HG02870 (cell line): ENCODE measurements around the gene MBNL3.
A peak's percentile ranks its signal among the peaks of the same experiment; 100 is the strongest.

Source experiments
- ATAC-seq: cut with Tn5 transposase; IDR thresholded peaks from one replicate; pipeline ENCODE4 v1.9.1; 2021; ENCODE audit warnings: mild to moderate bottlenecking, moderate library complexity; ENCODE audit not compliant: unreplicated experiment

MBNL3 gene

GRCh38 chrX:132425744-132426318, 63.0 kb downstream of the MBNL3 start:
- no peak for ATAC-seq

GRCh38 chrX:132423323-132423722, 65.5 kb downstream of the MBNL3 start:
- ATAC-seq: no peak

- no peak for ATAC-seq
Measured at GRCh38 chrX:132415012-132415411, 73.8 kb downstream of the MBNL3 start.

GRCh38 chrX:132414404-132414803, 74.4 kb downstream of the MBNL3 start:
- no peak for ATAC-seq

- no peak for ATAC-seq
Measured at GRCh38 chrX:132413459-132413858, 75.4 kb downstream of the MBNL3 start.

- ATAC-seq: no peak
Measured at GRCh38 chrX:132412208-132412607, 76.6 kb downstream of the MBNL3 start.

- ATAC-seq: no peak
Measured at GRCh38 chrX:132411310-132411977, 77.4 kb downstream of the MBNL3 start.

- ATAC-seq: peak; percentile 79
Measured at GRCh38 chrX:132409780-132410556, 78.9 kb downstream of the MBNL3 start.

- ATAC-seq: no peak
Measured at GRCh38 chrX:132407691-132408090, 81.1 kb downstream of the MBNL3 start.

- ATAC-seq: no peak
Measured at GRCh38 chrX:132406106-132406505, 82.7 kb downstream of the MBNL3 start.

GRCh38 chrX:132404266-132404665, 84.6 kb downstream of the MBNL3 start:
- no peak for ATAC-seq

- ATAC-seq: no peak
Measured at GRCh38 chrX:132401935-132402334, 86.9 kb downstream of the MBNL3 start.

GRCh38 chrX:132400706-132401105, 88.1 kb downstream of the MBNL3 start:
- ATAC-seq: no peak

GRCh38 chrX:132395645-132396044, 93.2 kb downstream of the MBNL3 start:
- no peak for ATAC-seq

- no peak for ATAC-seq
Measured at GRCh38 chrX:132395026-132395425, 93.8 kb downstream of the MBNL3 start.

- ATAC-seq: no peak
Measured at GRCh38 chrX:132394591-132394990, 94.2 kb downstream of the MBNL3 start.

GRCh38 chrX:132393992-132394391, 94.8 kb downstream of the MBNL3 start:
- ATAC-seq: no peak

- no peak for ATAC-seq
Measured at GRCh38 chrX:132393485-132393884, 95.4 kb downstream of the MBNL3 start.

- no peak for ATAC-seq
Measured at GRCh38 chrX:132393085-132393484, 95.8 kb downstream of the MBNL3 start.

GRCh38 chrX:132390792-132391191, 98.0 kb downstream of the MBNL3 start:
- ATAC-seq: no peak

- no peak for ATAC-seq
Measured at GRCh38 chrX:132389480-132389879, 99.4 kb downstream of the MBNL3 start.

- no peak for ATAC-seq
Measured at GRCh38 chrX:132388371-132388770, 100.5 kb downstream of the MBNL3 start.
